H1 (cell line): ENCODE data around the gene BEST1. TPM values are rescaled to one million over a fixed set of nuclear protein-coding genes. Genes with fewer than 3 reads are reported as not detected.

Experiments
- polyA plus RNA-seq, 7 experiments: library from polyadenylated mRNA; depleted of rRNA in 3 of 7; stranded (reverse) in 5 of 7; unstranded in 2 of 7; fragments of >200 nt in 5 of 7; fragments of 200-250 nt in 2 of 7; gene quantifications; 1 replicate in 5 of 7; 2 replicates in 1 of 7; 4 replicates in 1 of 7; pipeline versions ENCODE4 v1.2.1 to v1.2.3, GENCODE V29; 2011 to 2013; ENCODE audit warnings: missing spikeins in 2 of 7, mixed read lengths in 2 of 7
- total RNA-seq: library from RNA; stranded (reverse); fragmentation: NEBNext Ultra II Directional; extraction: Animal tissue kit (Norgen Biotek cat#: 25700); gene quantifications from 2 replicates; pipeline ENCODE4 v1.2.1, GENCODE V29; 2021
- TF ChIP-seq, protein P1 (sequence below), 3 experiments: IDR thresholded peaks; 1 replicate in 2 of 3; 2 replicates in 1 of 3; pipeline versions ENCODE4 v1.5.1 to v1.6.1; 2011; ENCODE audit warnings: low read length in 3 of 3, mild to moderate bottlenecking in 3 of 3, inconsistent platforms in 2 of 3, low read depth in 1 of 3, moderate library complexity in 1 of 3; ENCODE audit not compliant: insufficient read depth in 1 of 3; ENCODE audit errors: control extremely low read depth in 1 of 3
- TF ChIP-seq, protein P2 (sequence below): IDR thresholded peaks from 2 replicates; pipeline ENCODE4 v1.6.1; 2012; ENCODE audit warnings: inconsistent platforms

The BEST1 gene
- total and polyA plus RNA-seq, 2 of the 8 experiments (the other 6 are each of a cell fraction or from before 2014, with no cell fraction given): 0.22 to 0.62 TPM

GRCh38 chr11:61918938-61919704 lies 31.0 kb upstream of the BEST1 start (continued):
- TF ChIP-seq, protein P1, sequence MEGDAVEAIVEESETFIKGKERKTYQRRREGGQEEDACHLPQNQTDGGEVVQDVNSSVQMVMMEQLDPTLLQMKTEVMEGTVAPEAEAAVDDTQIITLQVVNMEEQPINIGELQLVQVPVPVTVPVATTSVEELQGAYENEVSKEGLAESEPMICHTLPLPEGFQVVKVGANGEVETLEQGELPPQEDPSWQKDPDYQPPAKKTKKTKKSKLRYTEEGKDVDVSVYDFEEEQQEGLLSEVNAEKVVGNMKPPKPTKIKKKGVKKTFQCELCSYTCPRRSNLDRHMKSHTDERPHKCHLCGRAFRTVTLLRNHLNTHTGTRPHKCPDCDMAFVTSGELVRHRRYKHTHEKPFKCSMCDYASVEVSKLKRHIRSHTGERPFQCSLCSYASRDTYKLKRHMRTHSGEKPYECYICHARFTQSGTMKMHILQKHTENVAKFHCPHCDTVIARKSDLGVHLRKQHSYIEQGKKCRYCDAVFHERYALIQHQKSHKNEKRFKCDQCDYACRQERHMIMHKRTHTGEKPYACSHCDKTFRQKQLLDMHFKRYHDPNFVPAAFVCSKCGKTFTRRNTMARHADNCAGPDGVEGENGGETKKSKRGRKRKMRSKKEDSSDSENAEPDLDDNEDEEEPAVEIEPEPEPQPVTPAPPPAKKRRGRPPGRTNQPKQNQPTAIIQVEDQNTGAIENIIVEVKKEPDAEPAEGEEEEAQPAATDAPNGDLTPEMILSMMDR (IDR thresholded peaks at IDR 0.05; ENCODE audit: control extremely low read depth in 1 of 3, insufficient read depth in 1 of 3, low read depth in 1 of 3, low read length in 3 of 3): no peak
- TF ChIP-seq, protein P2, sequence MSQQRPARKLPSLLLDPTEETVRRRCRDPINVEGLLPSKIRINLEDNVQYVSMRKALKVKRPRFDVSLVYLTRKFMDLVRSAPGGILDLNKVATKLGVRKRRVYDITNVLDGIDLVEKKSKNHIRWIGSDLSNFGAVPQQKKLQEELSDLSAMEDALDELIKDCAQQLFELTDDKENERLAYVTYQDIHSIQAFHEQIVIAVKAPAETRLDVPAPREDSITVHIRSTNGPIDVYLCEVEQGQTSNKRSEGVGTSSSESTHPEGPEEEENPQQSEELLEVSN: no peak
